GM18858 (cell line): ENCODE data around the gene FAAH2.
"Not testable (repeated sequence)": the region's sequence is repeated elsewhere in the genome, so short reads cannot be mapped to it uniquely, and the experiment has no call there.

Experiments
- ATAC-seq: cut with Tn5 transposase; IDR thresholded peaks from one replicate; pipeline ENCODE4 v1.9.1; 2021; ENCODE audit not compliant: unreplicated experiment

FAAH2 gene, protein sequence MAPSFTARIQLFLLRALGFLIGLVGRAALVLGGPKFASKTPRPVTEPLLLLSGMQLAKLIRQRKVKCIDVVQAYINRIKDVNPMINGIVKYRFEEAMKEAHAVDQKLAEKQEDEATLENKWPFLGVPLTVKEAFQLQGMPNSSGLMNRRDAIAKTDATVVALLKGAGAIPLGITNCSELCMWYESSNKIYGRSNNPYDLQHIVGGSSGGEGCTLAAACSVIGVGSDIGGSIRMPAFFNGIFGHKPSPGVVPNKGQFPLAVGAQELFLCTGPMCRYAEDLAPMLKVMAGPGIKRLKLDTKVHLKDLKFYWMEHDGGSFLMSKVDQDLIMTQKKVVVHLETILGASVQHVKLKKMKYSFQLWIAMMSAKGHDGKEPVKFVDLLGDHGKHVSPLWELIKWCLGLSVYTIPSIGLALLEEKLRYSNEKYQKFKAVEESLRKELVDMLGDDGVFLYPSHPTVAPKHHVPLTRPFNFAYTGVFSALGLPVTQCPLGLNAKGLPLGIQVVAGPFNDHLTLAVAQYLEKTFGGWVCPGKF

DNA sequence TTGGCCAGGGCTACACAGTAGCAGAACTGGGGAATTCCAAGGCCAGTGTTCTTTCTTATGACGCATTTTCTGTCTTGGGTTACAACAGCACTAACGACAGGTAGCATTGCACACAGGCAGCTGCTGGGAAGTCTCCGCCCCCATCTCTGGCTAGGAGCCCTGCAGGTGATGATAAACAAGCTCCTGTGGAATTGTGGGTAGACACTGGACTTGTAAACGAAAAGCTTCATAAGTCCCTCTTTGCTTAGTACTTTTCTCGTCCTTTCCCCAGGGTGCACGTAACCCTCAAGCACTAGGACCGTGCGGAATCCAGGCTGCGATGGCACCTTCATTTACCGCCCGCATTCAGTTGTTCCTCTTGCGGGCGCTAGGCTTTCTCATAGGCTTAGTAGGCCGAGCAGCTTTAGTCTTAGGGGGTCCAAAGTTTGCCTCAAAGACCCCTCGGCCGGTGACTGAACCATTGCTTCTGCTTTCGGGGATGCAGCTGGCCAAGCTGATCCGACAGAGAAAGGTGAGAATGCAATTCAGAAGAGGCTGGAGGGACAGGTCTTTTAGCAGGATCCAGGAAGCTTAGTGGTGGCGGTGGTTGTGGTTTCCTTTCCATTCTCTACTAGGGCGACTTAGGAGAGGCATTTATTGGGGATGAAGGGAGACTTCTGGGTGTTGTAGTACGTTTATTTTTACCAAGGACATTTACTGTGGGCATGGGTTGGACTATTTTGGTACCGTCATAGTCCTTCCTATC lies at the start of gene FAAH2:
FAAH2 (plus strand) TSS at position 200 of the 745 bp plus-strand sequence; CDS start at position 320, 120 bp downstream.
- ATAC-seq: peak; percentile 74

GRCh38 chrX:57241967-57242366 lies 44.5 kb upstream of the FAAH2 start:
- no peak for ATAC-seq

GRCh38 chrX:57251965-57252364 lies 34.5 kb upstream of the FAAH2 start:
- no peak for ATAC-seq

DNA sequence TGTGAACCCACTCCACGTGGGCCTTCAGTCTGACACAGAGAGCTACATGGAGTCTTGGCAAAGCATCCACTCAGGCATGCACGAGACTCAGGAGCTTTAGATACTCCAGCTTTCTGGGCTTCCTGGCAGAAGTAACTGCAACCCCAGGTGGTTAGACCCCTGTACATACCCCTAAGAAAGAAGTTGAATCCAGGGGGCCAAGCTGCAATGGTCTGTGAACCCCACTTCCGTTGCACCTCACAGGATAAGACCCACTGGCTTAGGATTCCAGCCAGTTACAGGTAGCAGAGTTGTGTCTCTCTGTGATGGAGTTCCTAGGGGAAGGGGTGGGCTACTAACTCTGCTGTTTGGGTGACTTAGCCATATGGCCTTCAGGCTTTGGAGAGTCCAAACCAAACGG lies 21.4 kb upstream of the FAAH2 start:
- ATAC-seq: no peak

DNA sequence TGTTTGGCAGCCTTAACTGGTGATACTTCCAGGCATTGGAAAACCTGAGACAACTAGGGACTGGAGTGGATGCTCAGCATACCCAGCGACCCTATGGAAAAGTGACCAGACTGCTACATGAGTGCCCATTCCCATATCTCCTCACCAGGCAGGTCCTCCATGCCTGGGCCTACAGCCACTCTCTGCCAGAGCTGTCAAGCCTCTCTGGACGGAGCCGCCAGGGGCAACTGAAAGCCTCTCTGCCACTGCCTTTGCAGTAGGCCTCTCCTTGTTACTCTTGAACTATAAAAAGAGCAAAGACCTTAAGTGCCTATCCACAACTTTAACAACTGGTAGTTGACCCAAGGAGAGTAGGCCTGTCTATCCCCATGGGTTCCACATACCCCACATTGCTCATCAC lies 20.2 kb upstream of the FAAH2 start:
- ATAC-seq: no peak

DNA sequence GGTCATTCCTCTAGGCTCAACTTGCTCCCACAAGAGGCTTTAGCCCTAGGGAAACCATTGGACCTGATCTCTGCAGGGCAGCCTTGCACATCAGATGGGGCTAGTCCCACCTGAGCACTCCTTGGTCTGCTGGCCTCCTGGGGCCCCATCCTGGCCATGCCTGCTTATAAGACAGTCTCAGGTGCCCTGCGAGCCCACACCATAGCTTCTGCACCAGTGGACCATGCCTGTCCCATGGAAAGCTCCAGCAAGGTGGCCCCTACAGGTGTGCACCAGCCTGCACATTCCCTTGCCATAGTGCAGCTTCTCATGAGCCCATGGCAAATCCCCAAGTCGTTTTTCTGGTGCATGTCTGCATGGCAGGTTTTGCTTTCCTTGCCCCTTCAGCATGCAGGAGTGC lies 19.6 kb upstream of the FAAH2 start:
- ATAC-seq: no peak

GRCh38 chrX:57267308-57267707 lies 19.2 kb upstream of the FAAH2 start:
- ATAC-seq: no peak

GRCh38 chrX:57270980-57271379 lies 15.5 kb upstream of the FAAH2 start:
- ATAC-seq: no peak

GRCh38 chrX:57282568-57282967 lies 3.9 kb upstream of the FAAH2 start:
- ATAC-seq: no peak

DNA sequence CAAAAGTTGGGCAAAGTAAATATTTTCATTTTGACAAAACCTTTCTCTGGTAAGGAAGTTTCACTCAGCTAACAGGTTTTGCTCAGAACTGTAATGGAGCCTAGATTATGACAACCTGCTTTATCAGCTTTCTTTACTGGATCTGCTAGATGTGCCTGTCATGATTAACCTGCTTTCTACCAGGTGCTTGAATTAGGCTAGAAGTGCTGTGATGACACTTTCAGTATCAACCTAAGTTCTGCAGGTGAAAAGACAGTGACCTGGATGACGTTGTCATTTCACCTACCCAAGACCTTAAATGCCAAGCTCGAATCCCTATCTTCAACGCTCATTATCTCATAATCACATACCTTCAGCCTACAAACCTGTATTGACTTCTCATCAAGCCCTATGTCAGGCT lies 1.5 kb upstream of the FAAH2 start:
- no peak for ATAC-seq

DNA sequence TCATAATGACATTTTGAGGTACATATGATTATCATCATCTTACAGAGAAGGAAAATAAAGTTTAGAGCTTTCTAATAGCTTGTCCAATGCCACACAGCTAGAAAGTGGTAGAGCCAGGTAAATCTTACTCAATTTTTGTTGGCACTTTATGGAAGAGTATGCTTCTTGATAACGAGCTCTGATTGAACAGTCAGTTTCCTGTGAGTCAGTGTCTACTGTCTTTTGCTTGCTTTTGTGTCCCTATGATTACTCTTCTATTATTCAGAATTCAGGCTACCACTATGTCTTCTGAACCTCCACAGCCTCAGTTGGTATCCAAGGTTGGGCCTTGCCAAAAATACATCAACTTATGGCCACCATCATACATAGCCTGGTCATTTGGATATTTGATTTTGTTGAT lies 2.6 kb downstream of the FAAH2 start:
- ATAC-seq: no peak

DNA sequence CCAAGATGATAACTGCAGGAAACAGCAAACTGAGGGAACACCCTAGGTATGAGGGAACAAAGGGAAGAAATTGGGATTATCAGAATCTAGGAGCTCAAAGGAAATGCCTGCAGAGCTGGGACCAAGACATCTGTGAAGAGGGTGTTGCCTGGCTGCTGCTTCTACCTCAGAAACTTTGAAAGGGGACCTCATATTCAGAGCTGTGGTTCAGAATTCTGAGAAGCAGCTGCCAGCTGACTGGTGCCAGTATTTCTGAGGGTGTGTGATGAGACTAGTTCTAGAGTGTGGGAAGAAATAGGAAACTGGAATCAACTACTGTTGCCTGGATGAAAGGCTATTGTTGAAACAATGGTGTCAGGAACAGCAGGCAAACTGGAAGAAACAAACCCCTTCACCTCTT lies 8.5 kb downstream of the FAAH2 start:
- no peak for ATAC-seq

DNA sequence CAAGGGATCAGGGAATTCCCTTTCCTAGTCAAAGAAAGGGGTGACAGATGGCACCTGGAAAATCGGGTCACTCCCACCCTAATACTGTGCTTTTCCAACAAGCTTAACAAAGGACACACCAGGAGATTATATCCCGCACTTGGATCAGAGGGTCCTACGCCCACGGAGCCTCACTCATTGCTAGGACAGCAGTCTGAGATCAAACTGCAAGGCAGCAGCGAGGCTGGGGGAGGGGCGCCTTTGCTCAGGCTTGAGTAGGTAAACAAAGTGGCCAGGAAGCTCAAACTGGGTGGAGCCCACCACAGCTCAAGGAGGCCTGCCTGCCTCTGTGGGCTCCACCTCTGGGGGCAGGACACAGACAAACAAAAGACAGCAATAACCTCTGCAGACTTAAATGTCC lies 9.2 kb downstream of the FAAH2 start:
- ATAC-seq: not testable (repeated sequence)

DNA sequence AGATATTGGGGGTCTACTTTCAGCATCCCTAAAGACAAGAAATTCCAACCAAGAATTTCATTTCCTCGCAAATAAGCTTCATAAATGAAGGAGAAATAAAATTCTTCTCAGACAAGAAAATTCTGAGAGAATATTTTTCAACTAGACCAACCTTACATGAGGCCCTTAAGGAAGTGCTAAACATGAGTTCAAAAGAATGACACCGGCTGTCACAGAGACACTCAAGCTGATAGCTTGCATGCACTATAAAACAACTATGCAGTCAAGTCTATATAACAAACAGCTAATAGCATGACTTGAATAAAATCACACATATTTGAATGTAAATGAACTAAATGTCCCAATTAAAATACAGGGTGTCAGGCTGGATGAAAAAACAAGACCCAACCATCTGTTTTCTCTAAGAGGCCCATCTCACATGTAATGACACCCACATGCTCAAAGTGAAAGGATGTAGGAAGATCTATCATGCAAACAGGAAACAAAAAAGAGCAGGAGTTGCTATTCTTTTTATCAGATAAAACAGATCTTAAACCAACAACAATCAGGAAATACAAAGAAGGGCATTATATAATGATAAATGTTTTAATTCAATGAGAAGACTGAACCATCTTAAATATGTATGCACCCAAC lies 27.2 kb downstream of the FAAH2 start:
- no peak for ATAC-seq

- ATAC-seq: no peak
Measured at GRCh38 chrX:57329008-57329407, 42.5 kb downstream of the FAAH2 start.

- not testable (repeated sequence) for ATAC-seq
Measured at GRCh38 chrX:57335790-57336189, 49.3 kb downstream of the FAAH2 start.

DNA sequence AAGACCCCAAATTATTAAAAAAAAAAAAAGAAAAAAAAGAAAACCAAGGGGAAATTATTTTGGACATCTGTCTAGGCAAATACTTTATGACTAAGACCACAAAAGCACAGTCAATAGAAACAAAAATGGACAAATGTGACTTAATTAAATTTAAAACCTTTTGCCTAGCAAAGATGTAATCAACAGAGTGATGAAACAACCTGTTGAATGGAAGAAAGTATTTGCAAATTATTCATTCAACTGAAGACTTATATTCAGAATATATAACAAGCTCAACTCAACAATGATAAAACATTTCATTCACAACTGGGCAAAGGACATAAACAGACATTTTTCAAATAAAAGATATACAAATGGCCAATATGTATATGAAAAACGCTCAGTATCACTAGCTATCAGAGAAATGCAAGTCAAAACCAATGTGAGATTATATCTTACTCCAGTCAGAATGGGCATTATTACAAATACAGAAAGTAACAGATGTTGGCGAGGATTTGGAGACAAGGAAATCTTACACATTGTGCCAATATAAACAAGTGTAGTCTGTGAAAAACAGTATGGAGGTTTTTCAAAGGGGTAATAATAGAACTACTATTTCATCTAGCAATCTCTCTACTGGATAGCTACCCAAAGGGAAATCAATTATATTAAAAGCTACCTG lies 67.1 kb downstream of the FAAH2 start:
- no peak for ATAC-seq

DNA sequence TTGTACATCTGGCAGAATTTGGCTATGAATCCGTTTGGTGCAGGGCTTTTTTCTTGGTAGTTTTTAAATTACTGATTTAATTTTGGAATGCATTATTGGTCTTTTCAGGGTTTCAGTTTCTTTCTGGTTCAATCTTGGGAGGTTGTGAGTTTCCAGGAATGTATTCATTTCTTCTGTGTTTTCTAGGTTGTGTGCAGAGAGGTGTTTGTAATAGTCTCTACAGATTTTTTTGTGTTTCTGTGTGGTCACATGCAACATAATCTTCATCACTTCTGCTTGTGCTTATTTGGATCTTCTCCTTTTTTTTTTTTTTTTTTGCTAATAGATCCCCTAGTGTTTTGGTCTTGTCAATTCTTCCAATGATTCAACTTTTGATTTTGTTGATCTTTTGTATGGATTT lies 77.6 kb downstream of the FAAH2 start:
- no peak for ATAC-seq

GRCh38 chrX:57366430-57366829 lies 79.9 kb downstream of the FAAH2 start:
- no peak for ATAC-seq

- ATAC-seq: no peak
Measured at GRCh38 chrX:57367649-57368048, 81.1 kb downstream of the FAAH2 start.

- no peak for ATAC-seq
Measured at GRCh38 chrX:57368158-57368557, 81.7 kb downstream of the FAAH2 start.
